Activated CD8-positive, alpha-beta memory T cell treated with anti-CD3 and anti-CD28 coated beads for 4 hours (primary cell): ENCODE results near the gene RARB.

ENCODE experiments used
- DNase-seq, 2 donors: peaks; one replicate each; pipeline ENCODE4 v3.0.0-alpha.2; 2020; ENCODE audit warnings: low read depth in 2 of 2

RARB gene

GRCh38 chr3:25552251-25552650, 124.2 kb downstream of the RARB start:
- DNase-seq = no peak

DNA sequence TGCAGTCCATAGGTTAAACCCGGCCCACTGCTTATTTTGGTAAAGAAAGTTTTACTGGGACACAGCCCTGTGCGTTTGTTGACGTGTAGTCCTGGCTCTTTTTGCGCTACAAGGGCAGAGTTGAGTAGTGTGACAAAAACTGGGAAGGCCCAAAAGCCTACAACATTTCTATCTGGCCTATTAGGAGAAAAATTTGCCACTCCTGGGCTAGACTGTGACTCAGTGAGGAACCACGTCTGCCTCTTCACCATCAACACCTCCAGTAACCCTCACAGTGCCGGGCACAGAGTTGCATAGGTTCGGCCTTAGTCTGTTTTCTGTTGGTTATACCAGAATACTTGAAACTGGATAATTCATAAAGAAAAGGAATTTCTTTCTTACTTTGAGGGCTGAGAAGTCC, 126.3 kb downstream of the RARB start:
- no peak for DNase-seq

DNA sequence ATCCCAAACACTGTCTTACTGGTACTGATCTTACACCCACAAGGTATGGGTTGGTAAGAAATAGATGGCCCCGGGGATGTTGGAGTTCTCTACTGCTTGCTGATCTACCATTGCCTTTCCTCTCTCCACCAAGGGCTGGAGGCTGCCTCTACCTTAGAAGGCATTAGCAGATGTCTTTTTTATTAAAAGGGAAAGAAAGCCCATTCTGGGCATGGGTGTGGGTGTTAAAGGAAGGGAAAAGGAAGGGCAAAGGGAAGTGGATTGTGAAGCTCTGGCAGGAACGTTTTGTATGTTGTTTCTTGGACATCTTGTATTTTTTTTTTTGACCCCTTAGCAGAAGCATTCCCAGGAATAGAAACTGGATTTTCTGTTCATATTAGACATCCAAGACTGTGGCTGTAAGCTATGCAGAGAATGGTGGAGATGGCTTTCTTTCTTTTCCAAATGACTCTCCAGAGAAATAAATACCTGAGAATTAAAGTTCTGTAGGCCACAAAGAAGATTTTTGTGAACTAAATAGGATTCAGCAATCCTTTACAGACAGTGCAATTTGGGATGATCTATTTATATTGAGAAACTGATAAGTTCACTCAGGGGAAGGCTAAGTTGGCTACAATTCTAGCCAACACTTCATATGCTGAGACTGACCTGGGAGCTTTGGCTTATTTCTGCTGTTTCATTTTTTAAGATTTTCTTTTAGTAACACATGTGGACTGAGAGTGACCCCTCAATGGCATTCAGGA, 127.8 kb downstream of the RARB start:
- DNase-seq = no peak

GRCh38 chr3:25556447-25556846, 128.4 kb downstream of the RARB start:
- DNase-seq = no peak

DNA sequence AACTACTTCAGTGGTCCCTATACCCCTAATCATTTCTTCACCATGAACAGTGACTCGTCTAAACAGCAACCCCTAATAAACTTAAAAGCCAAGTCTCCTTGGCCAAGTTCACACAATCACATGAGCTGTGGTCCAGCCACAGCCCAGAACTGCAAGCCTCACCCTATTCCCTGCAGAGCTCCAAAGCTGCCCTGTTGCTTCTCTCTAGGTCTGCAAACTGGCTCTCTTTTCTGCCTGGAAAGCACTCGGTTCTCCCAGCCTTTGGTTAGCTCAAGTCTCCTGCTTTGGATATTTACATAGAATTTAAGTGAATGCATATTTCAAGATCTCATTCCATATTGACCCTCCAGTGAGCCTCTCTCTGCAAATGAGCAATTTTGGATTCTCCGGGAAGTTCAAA, 129.6 kb downstream of the RARB start:
- no peak for DNase-seq

DNA sequence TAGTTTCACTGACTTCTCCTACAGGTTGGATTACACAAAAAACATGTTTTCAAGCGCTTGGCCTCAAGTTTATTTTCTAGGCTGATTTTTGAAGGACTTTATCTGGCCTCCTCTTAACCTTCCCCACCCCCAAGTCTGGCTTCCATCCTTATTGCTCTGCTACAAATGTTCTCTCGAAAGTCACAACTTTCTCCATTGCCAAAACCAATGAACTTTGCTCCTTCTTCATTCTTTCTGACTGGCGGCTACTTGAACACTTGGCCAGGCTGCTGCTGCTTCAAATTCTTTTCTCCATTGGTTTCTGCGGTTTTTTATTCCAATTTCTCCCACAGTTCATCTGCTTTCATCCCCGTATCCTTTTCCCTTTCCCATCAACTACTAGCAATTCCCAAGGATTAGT, 130.1 kb downstream of the RARB start:
- DNase-seq = no peak

GRCh38 chr3:25558796-25559195, 130.7 kb downstream of the RARB start:
- DNase-seq = no peak

DNA sequence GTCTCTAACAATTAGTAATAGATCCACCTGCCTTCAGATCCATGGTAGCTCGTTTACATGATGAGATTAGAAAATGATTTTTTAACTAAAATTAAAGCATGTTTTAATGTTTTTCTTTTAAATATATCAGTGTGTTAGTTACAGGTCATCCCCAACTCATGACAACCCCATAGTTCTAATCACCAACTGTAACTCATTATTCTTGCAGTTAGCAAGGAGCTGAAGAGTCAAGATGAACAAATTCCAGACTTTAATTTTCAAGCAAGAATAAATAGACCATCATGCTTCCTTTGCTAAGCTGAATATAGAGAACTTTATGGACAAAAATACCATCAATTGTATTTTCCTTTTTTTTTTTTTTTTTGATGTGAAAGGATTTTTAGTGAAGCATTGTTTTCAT, 135.5 kb downstream of the RARB start:
- DNase-seq = no peak

DNA sequence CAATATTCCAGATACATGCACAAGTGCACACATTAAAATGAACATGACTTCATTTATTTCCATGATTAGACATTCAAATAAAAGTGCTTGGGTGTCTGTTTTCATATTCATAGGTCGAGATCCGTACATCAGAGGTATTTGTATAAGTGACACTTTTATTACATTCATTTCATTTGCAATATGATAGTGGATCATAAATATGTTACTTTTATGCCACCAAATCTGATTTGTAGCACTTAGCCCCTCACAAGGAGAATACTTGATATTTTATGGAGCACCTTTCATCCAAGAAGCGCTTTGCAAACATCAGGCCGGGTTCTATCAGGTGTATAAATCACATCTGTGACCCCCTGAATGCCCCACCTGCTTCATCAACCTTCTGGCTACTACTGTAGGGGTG, 136.0 kb downstream of the RARB start:
- no peak for DNase-seq

GRCh38 chr3:25565807-25566206, 137.7 kb downstream of the RARB start:
- no peak for DNase-seq

DNA sequence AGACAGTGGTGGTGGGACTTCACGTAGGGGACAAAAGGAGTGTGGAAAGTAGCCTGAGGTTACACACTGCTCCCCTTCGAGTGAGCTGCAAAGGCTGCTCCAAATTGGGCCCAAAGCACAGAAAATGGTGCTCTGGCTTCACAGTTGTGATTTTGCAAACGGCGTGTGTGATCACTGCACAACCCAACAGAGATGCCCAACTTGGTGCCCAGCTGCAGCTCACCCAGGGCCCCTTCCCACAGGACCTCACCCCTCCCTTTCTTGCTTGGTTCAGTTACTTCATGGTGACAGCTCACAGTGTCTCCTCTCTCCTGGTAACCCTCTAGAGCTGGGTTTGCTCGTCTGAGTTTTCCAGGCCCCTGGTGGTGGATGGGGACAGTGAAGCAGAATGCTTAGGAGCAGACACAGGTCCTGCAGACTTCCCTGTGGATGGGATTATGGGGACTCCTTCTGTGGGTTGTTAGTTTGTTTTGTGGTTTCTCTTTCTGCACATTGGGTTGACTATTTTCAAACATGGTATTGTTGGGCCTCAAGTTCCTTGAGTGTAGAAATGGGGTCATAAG, 138.4 kb downstream of the RARB start:
- no peak for DNase-seq

GRCh38 chr3:25567388-25567787, 139.3 kb downstream of the RARB start:
- DNase-seq = no peak

DNA sequence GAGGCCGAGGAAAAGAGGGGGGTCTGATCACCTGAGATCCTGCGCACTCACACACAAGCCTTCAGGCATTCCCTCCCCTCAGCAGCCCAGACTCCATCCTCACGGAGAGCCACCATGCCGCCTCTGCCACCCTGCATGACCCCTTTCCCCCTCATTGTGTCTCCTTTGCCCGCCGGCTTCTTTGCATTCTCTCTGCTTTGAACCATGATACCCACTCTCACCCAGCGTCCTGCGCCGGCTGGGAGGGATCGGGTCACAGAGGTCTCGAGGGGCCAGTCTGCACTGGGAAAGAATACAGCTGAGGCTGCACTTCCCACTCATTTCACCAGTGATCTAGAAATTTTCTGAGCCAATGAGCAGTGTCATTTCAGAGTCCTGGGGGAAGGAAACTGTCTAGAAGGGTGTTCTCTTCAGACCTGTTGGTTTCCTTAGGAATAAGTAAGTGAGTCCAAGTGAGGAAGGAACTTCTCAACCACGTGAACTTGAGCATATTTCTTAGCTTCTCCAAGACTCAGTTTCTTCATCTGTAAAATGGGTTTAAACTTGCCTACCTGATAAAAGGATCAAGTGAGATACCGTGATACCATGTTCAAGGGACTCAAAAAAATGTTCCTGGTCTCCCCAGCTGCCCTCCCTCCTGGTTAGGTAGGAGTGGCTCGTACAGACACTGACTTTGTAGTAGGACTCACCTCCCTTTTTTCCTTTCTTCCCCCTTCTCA, 139.9 kb downstream of the RARB start:
- DNase-seq = no peak

- DNase-seq = no peak
These were observed 140.5 kb downstream of the RARB start for GRCh38 chr3:25568525-25569078.

GRCh38 chr3:25571285-25571684, 143.2 kb downstream of the RARB start:
- no peak for DNase-seq

DNA sequence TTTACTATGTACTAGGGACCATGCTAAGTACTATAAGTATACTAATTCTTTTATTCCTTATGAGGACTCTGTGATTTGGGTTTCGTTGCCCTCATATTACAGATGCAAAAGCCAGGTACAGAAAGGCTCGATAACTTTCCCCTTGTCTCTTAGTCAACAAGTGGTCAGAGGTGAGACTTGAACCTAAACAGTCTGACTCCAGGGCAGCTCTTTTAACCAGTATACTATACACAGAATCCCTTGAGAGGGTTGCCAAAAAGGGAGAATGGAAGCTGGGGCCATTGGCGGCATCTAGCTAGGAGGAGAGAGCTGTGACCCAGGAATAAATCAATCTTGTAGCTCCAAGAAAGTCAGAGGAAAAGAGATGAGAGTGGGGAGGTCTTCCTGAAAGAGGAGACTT, 144.3 kb downstream of the RARB start:
- no peak for DNase-seq

DNA sequence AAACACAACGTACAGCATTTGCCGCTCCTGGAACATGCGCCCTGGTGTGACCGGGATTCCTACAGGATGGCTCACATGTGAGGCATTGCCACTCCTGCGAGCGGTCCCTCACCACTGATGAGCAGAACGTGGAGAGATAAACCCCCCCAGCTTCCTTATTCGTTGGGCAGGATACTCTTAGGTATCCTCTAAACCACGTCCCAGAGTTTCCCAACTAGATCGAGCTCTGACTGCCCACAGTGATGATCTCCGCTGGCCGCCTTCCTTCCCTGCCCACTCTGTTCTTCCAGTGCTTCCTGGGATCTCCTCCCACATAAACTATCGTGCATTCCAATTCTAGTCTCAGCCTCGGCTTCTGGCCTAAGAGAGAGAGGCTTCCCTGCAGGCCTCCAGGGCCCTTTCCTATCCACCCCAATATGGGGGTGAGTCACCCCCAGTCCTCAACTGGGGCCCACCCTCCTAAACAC, 144.9 kb downstream of the RARB start:
- no peak for DNase-seq

DNA sequence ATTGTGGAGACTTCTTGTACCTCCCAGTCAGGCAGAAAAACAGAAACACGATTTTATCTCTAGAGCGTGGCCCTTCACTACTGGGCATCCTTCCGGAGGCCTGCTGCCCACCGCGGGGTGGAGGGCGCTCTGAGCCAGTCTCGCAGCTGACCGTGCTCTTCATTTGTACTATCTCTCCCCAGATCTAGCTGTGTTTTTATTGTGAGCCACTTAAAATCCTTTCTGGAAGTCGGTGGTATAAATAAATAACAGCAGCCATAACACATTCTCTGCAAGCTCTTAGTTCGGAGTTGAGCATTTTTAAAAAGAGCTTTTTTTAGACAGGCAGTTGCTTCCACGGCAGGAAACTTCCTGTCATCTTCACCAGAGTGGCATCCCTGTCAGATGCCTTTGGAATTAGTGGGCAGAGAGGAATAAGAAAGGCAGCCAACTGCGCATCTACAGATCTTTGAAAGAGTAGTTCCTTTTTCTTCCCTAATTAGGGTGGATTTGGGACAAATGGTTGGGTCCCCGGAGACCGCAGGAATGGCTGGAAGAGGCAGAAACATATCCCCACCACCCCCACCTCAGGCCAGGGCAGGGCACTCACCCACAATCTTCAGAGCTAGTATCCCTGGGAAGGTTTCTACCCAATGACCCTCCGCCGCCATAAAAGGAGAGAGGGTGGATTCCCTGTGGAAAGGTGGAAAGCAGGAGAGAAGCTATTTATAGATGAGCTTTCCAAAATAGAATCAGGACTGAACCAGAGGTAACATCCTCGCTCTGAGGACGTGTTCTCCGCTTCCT, 145.5 kb downstream of the RARB start:
- DNase-seq = no peak

- no peak for DNase-seq
These were observed 146.2 kb downstream of the RARB start for GRCh38 chr3:25574172-25574765.

GRCh38 chr3:25575001-25575400, 146.9 kb downstream of the RARB start:
- no peak for DNase-seq

DNA sequence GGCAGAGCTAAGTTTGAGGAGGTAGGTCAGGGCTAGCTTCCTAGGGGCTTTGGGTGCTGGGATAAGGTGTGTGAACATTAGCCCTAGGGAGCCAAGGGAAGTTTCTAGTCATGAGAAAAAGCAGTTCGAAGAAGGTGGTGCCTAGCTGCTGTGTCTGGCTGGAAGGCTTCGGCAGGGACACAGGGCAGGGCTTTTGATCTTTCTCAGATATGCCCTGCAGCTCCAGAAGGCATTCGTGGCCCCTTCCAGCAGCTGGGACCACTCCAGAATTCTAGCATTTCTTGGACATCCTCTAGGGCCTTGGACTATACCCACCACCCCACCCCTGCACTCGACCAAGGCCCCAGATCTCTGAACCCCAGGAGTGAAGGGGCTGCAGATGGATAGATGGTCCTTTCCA, 148.1 kb downstream of the RARB start:
- no peak for DNase-seq
